Smooth muscle cell of the brain vasculature (primary cell): Measurements from ENCODE around the gene PTH2.
"Not testable (repeated sequence)": the region's sequence is repeated elsewhere in the genome, so short reads cannot be mapped to it uniquely, and the experiment has no call there.

Source experiments
- DNase-seq: peaks from one replicate; pipeline ENCODE4 v3.0.0-alpha.2; 2012; ENCODE audit warnings: low read depth, low spot score

PTH2 gene

GRCh38 chr19:49382639-49383038 is 40.6 kb downstream of the PTH2 start:
- no peak for DNase-seq

GRCh38 chr19:49380391-49380790 is 42.9 kb downstream of the PTH2 start:
- DNase-seq = no peak

GRCh38 chr19:49378512-49378911 is 44.7 kb downstream of the PTH2 start:
- DNase-seq = no peak

GRCh38 chr19:49374665-49375434 is 48.4 kb downstream of the PTH2 start:
- no peak for DNase-seq

- DNase-seq = not testable (repeated sequence)
Measured at GRCh38 chr19:49373174-49373573, 50.1 kb downstream of the PTH2 start.
